Heart right ventricle (tissue), 16 donors: ENCODE data around the gene SARS1. TPM values are rescaled to one million over a fixed set of nuclear protein-coding genes. Genes with fewer than 3 reads are reported as not detected.

ENCODE experiments used
- ATAC-seq, 8 donors: fragments of 200-7000 bp; cut with Tn5 transposase; one replicate each; pipeline ENCODE4 v1.9.1; 2020; ENCODE audit warnings: mild to moderate bottlenecking in 8 of 8, moderate library complexity in 8 of 8, moderate number of reproducible peaks in 1 of 8
- DNase-seq, 2 donors: peaks; one replicate each; pipeline ENCODE4 v3.0.0-alpha.2; 2020
- H3K27ac ChIP-seq, 10 donors: fragments of 200-600 bp; sonication (generic) in 2 of 10; one replicate each; pipeline versions ENCODE4 v1.5.0 to v1.8.0; 2020 to 2022; ENCODE audit warnings: mild to moderate bottlenecking in 3 of 10
- H3K27me3 ChIP-seq, 7 donors: fragments of 200-600 bp; one replicate each; pipeline ENCODE4 v1.8.0; 2021 to 2022; ENCODE audit warnings: mild to moderate bottlenecking in 2 of 7
- H3K36me3 ChIP-seq, 9 donors: fragments of 200-600 bp; sonication (generic) in 1 of 9; one replicate each; pipeline versions ENCODE4 v1.5.0 to v1.8.0; 2020 to 2022; ENCODE audit warnings: mild to moderate bottlenecking in 2 of 9
- H3K4me1 ChIP-seq, 9 donors: fragments of 200-600 bp; sonication (generic) in 1 of 9; one replicate each; pipeline versions ENCODE4 v1.5.0 to v1.8.0; 2020 to 2022; ENCODE audit warnings: mild to moderate bottlenecking in 4 of 9
- H3K4me3 ChIP-seq, 10 donors: fragments of 200-600 bp; sonication (generic) in 2 of 10; one replicate each; pipeline versions ENCODE4 v1.5.0 to v1.8.0; 2020 to 2022; ENCODE audit warnings: mild to moderate bottlenecking in 7 of 10, moderate library complexity in 2 of 10
- H3K9me3 ChIP-seq, 11 donors: fragments of 200-600 bp in 10 of 11; sonication (generic) in 2 of 11; one replicate each; pipeline versions ENCODE4 v1.5.0 to v1.8.0; 2013 to 2022; ENCODE audit warnings: mild to moderate bottlenecking in 2 of 11, control low read depth in 1 of 11, moderate library complexity in 1 of 11
- WGBS, 2 donors: extraction: QIAGEN DNeasy Blood & Tissue Kit; methylation state at CpG; one replicate each; pipeline ENCODE4 v1.1.7; 2013; ENCODE audit warnings: inconsistent platforms in 1 of 2; 5-methylcytosine and 5-hydroxymethylcytosine counted together
- intact Hi-C, 10 donors: fragments of 100-400 bp; cut with DNase I; formaldehyde crosslinking; loops; one replicate each; pipeline versions ENCODE4 v1.11.1 to v1.14.2; 2022
- polyA plus RNA-seq, 2 donors: library from polyadenylated mRNA; stranded (reverse); fragments of 200-250 nt; gene quantifications; one replicate each; pipeline ENCODE4 v1.2.3, GENCODE V29; 2013
- total RNA-seq, 10 donors: library from RNA; stranded (reverse); fragmentation: NEBNext Ultra II Directional in 3 of 10; extraction: Animal tissue kit (Norgen Biotek cat#: 25700) in 3 of 10; gene quantifications; one replicate each; pipeline versions ENCODE4 v1.2.1 to v1.2.4, GENCODE V29; 2021 to 2023
- TF ChIP-seq, protein P1 (sequence below), 9 donors: fragments of 200-600 bp; sonication (generic) in 2 of 9; IDR thresholded peaks; one replicate each; pipeline versions ENCODE4 v1.5.0 to v1.8.0; 2021 to 2022; ENCODE audit warnings: antibody characterized with exemption in 9 of 9, mild to moderate bottlenecking in 5 of 9, moderate library complexity in 1 of 9
- donor health status: Arrhythmogenic right ventricular cardiomyopathy.
- donor health status: ischemic (EF 13 %, LVEDD 7.1; RV severe dilation, severe dysfunction).
- donor health status: healthy with polysubstance abuse.
- donor health status: DM: no; HTN: yes; CAD: no.
- donor health status: DM: no; HTN: no; CAD: no.
- donor health status: ischemic (EF 25% LVEDD 6.9; RV normal size, moderate dysfunction).
- donor health status: ischemic (EF 25% LVEDD 5.7; RV mildly dilated, moderate dysfunction).
- donor health status: healthy.
- donor health status: DM: yes; HTN: yes; CAD: no.
- donor health status: Ischemic cardiomyopathy.
- donor health status: ischemic (EF 35%, LVEDD 5.7; RV mildly dilated, moderate dysfunction).
- donor health status: nonischemic (EF 11% LVEDD 7.7; RV severe dilation, severe dysfunction).
- donor health status: DM: yes; HTN: yes; CAD: no.
- donor health status: PGD.
- donor health status: ischemic (EF 29% LVEDD 5.4; RV normal size, mild dysfunction).
- donor health status: nonischemic (EF 23%, LVEDD 6.1; RV moderate dilation, normal function).

The SARS1 gene
- total and polyA plus RNA-seq, 12 donors, result 38.3 to 153 (median 99.2) TPM

- Histone ChIP-seq H3K27ac (no peak overlapping the region), H3K4me1 (peaks cover 0 to 5% (median 0%) of the 10 kb centered on the region in 9 donors), H3K27me3 (no peaks in the 10 kb centered on the region), H3K4me3 (no peak overlapping the region), H3K9me3 (no peaks in the 10 kb centered on the region), H3K36me3 (no peaks in the 10 kb centered on the region)
- intact Hi-C loops, result loop anchor here in 1 of 10 donors (10.0 kb wide), 1 partner anchor 253 kb away; no protein-coding TSS in a partner anchor
- ATAC-seq (peak in 2 of 8 donors; percentile 19 to 38), DNase-seq (peak in 1 of 2 donors; percentile 56)
- WGBS, 2 donors, result 76 to 86% methylated on average over 13 of the region's 13 CpGs
- TF ChIP-seq, protein P1, sequence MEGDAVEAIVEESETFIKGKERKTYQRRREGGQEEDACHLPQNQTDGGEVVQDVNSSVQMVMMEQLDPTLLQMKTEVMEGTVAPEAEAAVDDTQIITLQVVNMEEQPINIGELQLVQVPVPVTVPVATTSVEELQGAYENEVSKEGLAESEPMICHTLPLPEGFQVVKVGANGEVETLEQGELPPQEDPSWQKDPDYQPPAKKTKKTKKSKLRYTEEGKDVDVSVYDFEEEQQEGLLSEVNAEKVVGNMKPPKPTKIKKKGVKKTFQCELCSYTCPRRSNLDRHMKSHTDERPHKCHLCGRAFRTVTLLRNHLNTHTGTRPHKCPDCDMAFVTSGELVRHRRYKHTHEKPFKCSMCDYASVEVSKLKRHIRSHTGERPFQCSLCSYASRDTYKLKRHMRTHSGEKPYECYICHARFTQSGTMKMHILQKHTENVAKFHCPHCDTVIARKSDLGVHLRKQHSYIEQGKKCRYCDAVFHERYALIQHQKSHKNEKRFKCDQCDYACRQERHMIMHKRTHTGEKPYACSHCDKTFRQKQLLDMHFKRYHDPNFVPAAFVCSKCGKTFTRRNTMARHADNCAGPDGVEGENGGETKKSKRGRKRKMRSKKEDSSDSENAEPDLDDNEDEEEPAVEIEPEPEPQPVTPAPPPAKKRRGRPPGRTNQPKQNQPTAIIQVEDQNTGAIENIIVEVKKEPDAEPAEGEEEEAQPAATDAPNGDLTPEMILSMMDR (IDR thresholded peaks at IDR 0.05), result no peak
Measured at GRCh38 chr1:109272021-109272799, 58.5 kb downstream of the SARS1 start.

GRCh38 chr1:109272831-109273547 is 59.3 kb downstream of the SARS1 start:
- Histone ChIP-seq H3K9me3 (no peaks in the 10 kb centered on the region), H3K4me3 (no peak overlapping the region), H3K36me3 (no peaks in the 10 kb centered on the region), H3K27me3 (no peaks in the 10 kb centered on the region), H3K27ac (no peak overlapping the region), H3K4me1 (peaks cover 0 to 11% (median 0%) of the 10 kb centered on the region in 9 donors)
- no peak for DNase-seq
- TF ChIP-seq, protein P1 (IDR thresholded peaks at IDR 0.05), result no peak
- WGBS, 2 donors, result 86 to 90% methylated on average over 16 of the region's 16 CpGs
- no peak for ATAC-seq
- intact Hi-C loops, result loop anchor here in 1 of 10 donors (10.0 kb wide), 1 partner anchor 252 kb away; no protein-coding TSS in a partner anchor

DNA sequence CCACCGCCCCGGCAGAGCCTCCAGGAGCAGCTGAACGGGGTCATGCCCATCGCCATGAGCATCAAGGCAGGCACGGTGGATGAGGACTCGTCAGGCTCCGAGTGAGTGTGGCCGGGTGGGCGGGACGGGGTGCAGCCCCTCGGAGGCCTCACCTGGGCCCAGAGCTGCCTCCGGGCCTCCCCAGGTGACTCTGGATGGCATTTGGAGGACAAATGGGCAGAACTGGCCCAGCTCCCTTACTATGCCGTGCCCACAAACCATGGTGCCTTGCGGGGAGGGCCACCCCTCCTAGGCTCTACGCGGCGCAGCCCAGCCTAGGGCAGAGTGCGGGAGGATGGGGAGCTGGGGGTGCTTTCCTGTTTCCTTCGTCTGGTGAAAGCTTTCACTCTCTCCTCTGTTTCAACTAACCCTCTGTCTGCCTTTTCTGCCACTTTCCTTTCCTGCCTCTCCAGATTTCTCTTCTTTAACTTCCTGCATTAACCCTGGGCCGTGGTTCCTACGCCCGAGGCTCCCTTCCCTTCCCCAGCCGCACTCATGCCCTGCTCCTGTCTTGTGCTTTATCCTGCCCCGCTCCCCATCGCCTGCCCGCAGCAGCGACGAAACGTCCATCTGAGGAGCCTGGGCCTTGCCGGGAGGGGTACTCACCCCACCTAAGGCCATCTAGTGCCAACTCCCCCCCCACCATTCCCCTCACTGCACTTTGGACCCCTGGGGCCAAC is 60.0 kb downstream of the SARS1 start:
- 84 to 90% methylated on average over 30 of the region's 30 CpGs for WGBS, 2 donors
- Histone ChIP-seq H3K27me3 (no peaks in the 10 kb centered on the region), H3K4me1 (peaks cover 0 to 11% (median 0%) of the 10 kb centered on the region in 9 donors), H3K9me3 (no peaks in the 10 kb centered on the region), H3K36me3 (no peaks in the 10 kb centered on the region), H3K27ac (no peak overlapping the region), H3K4me3 (no peak overlapping the region)
- ATAC-seq (no peak), DNase-seq (no peak)
- intact Hi-C loops, result loop anchor here in 1 of 10 donors (10.0 kb wide), 1 partner anchor 251 kb away; no protein-coding TSS in a partner anchor
- TF ChIP-seq, protein P1 (IDR thresholded peaks at IDR 0.05), result no peak
